Heart left ventricle (tissue), 16 donors: Measurements from ENCODE around the gene CMTM3. TPM values are rescaled to one million over a fixed set of nuclear protein-coding genes. Genes with fewer than 3 reads are reported as not detected.

ENCODE experiments used
- ATAC-seq, 4 donors: fragments of 200-7000 bp; cut with Tn5 transposase; one replicate each; pipeline ENCODE4 v1.9.1; 2020 to 2022; ENCODE audit warnings: moderate library complexity in 4 of 4, mild to moderate bottlenecking in 3 of 4, moderate number of reproducible peaks in 1 of 4
- DNase-seq, 5 donors: peaks; one replicate each; pipeline ENCODE4 v3.0.0-alpha.2; 2020
- H3K27ac ChIP-seq, 12 donors: fragments of 200-600 bp; sonication (generic) in 4 of 12; one replicate each; pipeline versions ENCODE4 v1.5.0 to v1.8.0; 2016 to 2022; ENCODE audit warnings: mild to moderate bottlenecking in 2 of 12
- H3K27me3 ChIP-seq, 9 donors: fragments of 200-600 bp; sonication (generic) in 2 of 9; one replicate each; pipeline versions ENCODE4 v1.5.1 to v1.8.0; 2016 to 2022; ENCODE audit warnings: mild to moderate bottlenecking in 3 of 9
- H3K36me3 ChIP-seq, 9 donors: fragments of 200-600 bp; sonication (generic) in 2 of 9; one replicate each; pipeline versions ENCODE4 v1.5.0 to v1.8.0; 2018 to 2022; ENCODE audit warnings: mild to moderate bottlenecking in 2 of 9
- H3K4me1 ChIP-seq, 12 donors: fragments of 200-600 bp; sonication (generic) in 4 of 12; one replicate each; pipeline versions ENCODE4 v1.5.0 to v1.8.0; 2016 to 2022; ENCODE audit warnings: mild to moderate bottlenecking in 3 of 12
- H3K4me3 ChIP-seq, 12 donors: fragments of 200-600 bp; sonication (generic) in 4 of 12; one replicate each; pipeline versions ENCODE4 v1.5.0 to v1.8.0; 2017 to 2022; ENCODE audit warnings: mild to moderate bottlenecking in 9 of 12, moderate library complexity in 4 of 12
- H3K9me3 ChIP-seq, 12 donors: fragments of 200-600 bp; sonication (generic) in 4 of 12; one replicate each; pipeline versions ENCODE4 v1.5.0 to v1.8.0; 2016 to 2022; ENCODE audit warnings: mild to moderate bottlenecking in 1 of 12
- CTCF ChIP-seq, 12 donors: fragments of 200-600 bp; sonication (generic) in 4 of 12; IDR thresholded peaks; one replicate each; pipeline versions ENCODE4 v1.5.0 to v1.8.0; 2018 to 2022; ENCODE audit warnings: antibody characterized with exemption in 12 of 12, mild to moderate bottlenecking in 5 of 12
- POLR2A ChIP-seq, 2 donors: fragments of 450-650 bp; IDR thresholded peaks; one replicate each; pipeline ENCODE4 v1.6.1; 2017; ENCODE audit warnings: antibody characterized with exemption in 2 of 2, mild to moderate bottlenecking in 2 of 2, moderate library complexity in 2 of 2
- WGBS, 4 donors: extraction: QIAGEN DNeasy Blood & Tissue Kit in 2 of 4; methylation state at CpG; one replicate each; pipeline versions ENCODE4 v1.1.5 to v1.1.7; 2013 to 2018; 5-methylcytosine and 5-hydroxymethylcytosine counted together
- intact Hi-C, 10 donors: fragments of 100-400 bp; cut with DNase I; formaldehyde crosslinking; loops; one replicate each; pipeline versions ENCODE4 v1.11.1 to v1.14.2; 2022
- polyA plus RNA-seq, 2 donors: library from polyadenylated mRNA; stranded (reverse); fragments of 200-250 nt; gene quantifications; one replicate each; pipeline ENCODE4 v1.2.3, GENCODE V29; 2013
- total RNA-seq, 9 donors: library from RNA; depleted of rRNA in 2 of 9; stranded (reverse); fragments of >200 nt in 2 of 9; fragmentation: NEBNext Ultra II Directional in 3 of 9; extraction: Animal tissue kit (Norgen Biotek cat#: 25700) in 3 of 9; gene quantifications; one replicate each; pipeline versions ENCODE4 v1.1.0 to v1.2.4, GENCODE V29; 2016 to 2023
- donor health status: ischemic (EF 13 %, LVEDD 7.1; RV severe dilation, severe dysfunction).
- donor health status: healthy with polysubstance abuse.
- donor health status: DM: no; HTN: yes; CAD: no.
- donor health status: DM: no; HTN: no; CAD: no.
- donor health status: ischemic (EF 25% LVEDD 6.9; RV normal size, moderate dysfunction).
- donor health status: ischemic (EF 25% LVEDD 5.7; RV mildly dilated, moderate dysfunction).
- donor health status: healthy.
- donor health status: DM: yes; HTN: yes; CAD: no.
- donor health status: ischemic (EF 35%, LVEDD 5.7; RV mildly dilated, moderate dysfunction).
- donor health status: nonischemic (EF 11% LVEDD 7.7; RV severe dilation, severe dysfunction).
- donor health status: DM: yes; HTN: yes; CAD: no.
- donor health status: PGD.
- donor health status: ischemic (EF 29% LVEDD 5.4; RV normal size, mild dysfunction).
- donor health status: nonischemic (EF 23%, LVEDD 6.1; RV moderate dilation, normal function).

Gene CMTM3
- total and polyA plus RNA-seq, 11 donors = 5.8 to 30.9 (median 9.6) TPM

- DNase-seq (no peak), ATAC-seq (peak in 2 of 4 donors; percentile 14 to 27)
- intact Hi-C loops = loop anchor here in 1 of 10 donors (10.0 kb wide), 1 partner anchor 75 kb away; the partner anchor contains the start of gene CMTM4
- 68 to 74% (median 70%) methylated on average over 11 to 12 of the region's 12 CpGs for WGBS, 4 donors
- Histone ChIP-seq H3K4me3 (no peak overlapping the region), H3K36me3 (peaks cover 0 to 15% (median 6%) of the 10 kb centered on the region in 9 donors), H3K27ac (peak overlapping the region in 2 of 12 donors; percentile 24 to 33), H3K4me1 (peaks cover 0 to 30% (median 12%) of the 10 kb centered on the region in 12 donors), H3K27me3 (no peaks in the 10 kb centered on the region), H3K9me3 (no peaks in the 10 kb centered on the region)
- TF ChIP-seq POLR2A (IDR thresholded peaks at IDR 0.05) (no peak), CTCF (IDR thresholded peaks at IDR 0.05) (no peak)
Measured at GRCh38 chr16:66619534-66620428, 15.3 kb downstream of the CMTM3 start.

GRCh38 chr16:66620429-66620795, 15.9 kb downstream of the CMTM3 start:
- TF ChIP-seq POLR2A (IDR thresholded peaks at IDR 0.05) (no peak), CTCF (IDR thresholded peaks at IDR 0.05) (no peak)
- no peaks in the 10 kb centered on the region for H3K9me3 ChIP-seq
- peak in 1 of 4 donors; percentile 33 for ATAC-seq
- no peak for DNase-seq
- 77 to 90% (median 85%) methylated on average over 8 of the region's 8 CpGs for WGBS, 4 donors
- intact Hi-C loops = no loop called here
- H3K36me3 ChIP-seq = peaks cover 0 to 14% (median 6%) of the 10 kb centered on the region in 9 donors
- peak overlapping the region in 1 of 12 donors; percentile 33 for H3K27ac ChIP-seq
- peaks cover 0 to 30% (median 12%) of the 10 kb centered on the region in 12 donors for H3K4me1 ChIP-seq
- H3K27me3 ChIP-seq = no peaks in the 10 kb centered on the region
- no peak overlapping the region for H3K4me3 ChIP-seq

- no peak for DNase-seq
- WGBS, 4 donors = 97 to 99% (median 98%) methylated on average over 14 of the region's 14 CpGs
Measured at GRCh38 chr16:66621973-66622372, 17.5 kb downstream of the CMTM3 start.

More at GRCh38 chr16:66621973-66622372, 17.5 kb downstream of the CMTM3 start:
- intact Hi-C loops = no loop called here
- H3K27ac ChIP-seq = no peak overlapping the region
- H3K27me3 ChIP-seq = no peaks in the 10 kb centered on the region
- H3K4me3 ChIP-seq = no peak overlapping the region
- H3K36me3 ChIP-seq = peaks cover 0 to 14% (median 6%) of the 10 kb centered on the region in 9 donors
- TF ChIP-seq CTCF (IDR thresholded peaks at IDR 0.05) (no peak), POLR2A (IDR thresholded peaks at IDR 0.05) (no peak)
- ATAC-seq = no peak
- H3K4me1 ChIP-seq = peaks cover 0 to 30% (median 12%) of the 10 kb centered on the region in 12 donors
- no peaks in the 10 kb centered on the region for H3K9me3 ChIP-seq
